Measurements from ENCODE around the gene IL13RA1.

- TF ChIP-seq ATF3 (IDR thresholded peaks at IDR 0.05) (no peak), CTCF (IDR thresholded peaks at IDR 0.05; ENCODE audit: low read depth, low read length, missing input control) (no peak), TAF1 (conservative IDR thresholded peaks at IDR 0.05) (no peak), RAD21 (IDR thresholded peaks at IDR 0.05) (no peak), MAX (IDR thresholded peaks at IDR 0.05) (no peak)
- TF ChIP-seq, protein P1, sequence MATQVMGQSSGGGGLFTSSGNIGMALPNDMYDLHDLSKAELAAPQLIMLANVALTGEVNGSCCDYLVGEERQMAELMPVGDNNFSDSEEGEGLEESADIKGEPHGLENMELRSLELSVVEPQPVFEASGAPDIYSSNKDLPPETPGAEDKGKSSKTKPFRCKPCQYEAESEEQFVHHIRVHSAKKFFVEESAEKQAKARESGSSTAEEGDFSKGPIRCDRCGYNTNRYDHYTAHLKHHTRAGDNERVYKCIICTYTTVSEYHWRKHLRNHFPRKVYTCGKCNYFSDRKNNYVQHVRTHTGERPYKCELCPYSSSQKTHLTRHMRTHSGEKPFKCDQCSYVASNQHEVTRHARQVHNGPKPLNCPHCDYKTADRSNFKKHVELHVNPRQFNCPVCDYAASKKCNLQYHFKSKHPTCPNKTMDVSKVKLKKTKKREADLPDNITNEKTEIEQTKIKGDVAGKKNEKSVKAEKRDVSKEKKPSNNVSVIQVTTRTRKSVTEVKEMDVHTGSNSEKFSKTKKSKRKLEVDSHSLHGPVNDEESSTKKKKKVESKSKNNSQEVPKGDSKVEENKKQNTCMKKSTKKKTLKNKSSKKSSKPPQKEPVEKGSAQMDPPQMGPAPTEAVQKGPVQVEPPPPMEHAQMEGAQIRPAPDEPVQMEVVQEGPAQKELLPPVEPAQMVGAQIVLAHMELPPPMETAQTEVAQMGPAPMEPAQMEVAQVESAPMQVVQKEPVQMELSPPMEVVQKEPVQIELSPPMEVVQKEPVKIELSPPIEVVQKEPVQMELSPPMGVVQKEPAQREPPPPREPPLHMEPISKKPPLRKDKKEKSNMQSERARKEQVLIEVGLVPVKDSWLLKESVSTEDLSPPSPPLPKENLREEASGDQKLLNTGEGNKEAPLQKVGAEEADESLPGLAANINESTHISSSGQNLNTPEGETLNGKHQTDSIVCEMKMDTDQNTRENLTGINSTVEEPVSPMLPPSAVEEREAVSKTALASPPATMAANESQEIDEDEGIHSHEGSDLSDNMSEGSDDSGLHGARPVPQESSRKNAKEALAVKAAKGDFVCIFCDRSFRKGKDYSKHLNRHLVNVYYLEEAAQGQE (IDR thresholded peaks at IDR 0.05), result no peak
Measured at GRCh38 chrX:118825227-118825626, 97.8 kb downstream of the IL13RA1 start.

All from liver (tissue), 3 donors.